Measurements from ENCODE around the gene NPAS3. TPM values are rescaled to one million over a fixed set of nuclear protein-coding genes. Genes with fewer than 3 reads are reported as not detected.

The NPAS3 gene
- total and polyA plus RNA-seq, 2 of the 13 experiments (the other 11 are each of a cell fraction or from before 2014, with no cell fraction given), result not detected

- no peak overlapping the region for H3K27ac ChIP-seq (ENCODE audit: extremely low read length, insufficient read depth, low read length)
- in situ Hi-C loops (cut with HindIII; ENCODE audit: extremely low pct_ligation_motif_present, low pct_unique_long_range_greater_than_20kb), result no loop called here
- no peaks in the 10 kb centered on the region; the same call in 1 of the 2 replicates for H4K20me1 ChIP-seq (ENCODE audit: insufficient read depth, low read length)
- ATAC-seq (peak; percentile 77), FAIRE-seq (no peak), DNase-seq (ENCODE audit: low spot score) (no peak)
- H3K4me3 ChIP-seq (replicated peaks in 1 of 3; ENCODE audit: insufficient read depth in 1 of 3, low read depth in 2 of 3, low read length in 3 of 3), result peak overlapping the region; percentile 42 to 60 (median 53); a peak in 5 of 6 replicates
- no peak overlapping the region for H3K9ac ChIP-seq (ENCODE audit: insufficient read depth, low read depth, low read length)
- H3K36me3 ChIP-seq (replicated peaks in 1 of 2; ENCODE audit: control insufficient read depth in 1 of 2, insufficient read depth in 2 of 2, low read length in 2 of 2), result no peaks in the 10 kb centered on the region
- intact Hi-C loops (cut with micrococcal nuclease; ENCODE audit: unreplicated experiment), result no loop called here
- H3K27me3 ChIP-seq (ENCODE audit: control insufficient read depth in 1 of 2, insufficient read depth in 2 of 2, low read length in 2 of 2), result peaks cover 13 to 61% of the 10 kb centered on the region in 2 experiments
- ChIA-PET POLR2A (no interaction called here), CTCF (ENCODE audit: low intra/inter-chr PET ratio, low total read pairs) (no interaction called here)
- WGBS (ENCODE audit: low lambda C conversion rate), result 2% methylated on average over 75 of the region's 80 CpGs
- H3K9me3 ChIP-seq (ENCODE audit: low read length), result no peaks in the 10 kb centered on the region
- no peaks in the 10 kb centered on the region for H3K79me2 ChIP-seq (ENCODE audit: insufficient read depth, low read length)
- no peaks in the 10 kb centered on the region for H3K4me1 ChIP-seq (ENCODE audit: insufficient read depth, low read length)
- H3K4me2 ChIP-seq (ENCODE audit: low read depth, low read length), result peak overlapping the region; percentile 63
- BruUV-seq (replicated peaks), result no TSS peak
- no peak overlapping the region for H2AFZ ChIP-seq (ENCODE audit: low read length)
- peak; percentile 66 for TF ChIP-seq HNRNPLL (IDR thresholded peaks at IDR 0.05; ENCODE audit: low read depth, low read length, poor library complexity, severe bottlenecking)
- no peak for TF ChIP-seq ISX (CRISPR knock-in tag; conservative IDR thresholded peaks at IDR 0.05)
- TF ChIP-seq ZNF562 (CRISPR knock-in tag; IDR thresholded peaks at IDR 0.05; ENCODE audit: borderline replicate concordance), result no peak
- peak; percentile 96 for TF ChIP-seq HNRNPK (IDR thresholded peaks at IDR 0.05; ENCODE audit: low read depth, low read length, poor library complexity, severe bottlenecking)
- TF ChIP-seq MTF2 (CRISPR knock-in tag; IDR thresholded peaks at IDR 0.05; ENCODE audit: borderline replicate concordance), result 0 out of 2 replicates have a peak, but pooled peaks have one; percentile 16
- TF ChIP-seq PTBP1 (IDR thresholded peaks at IDR 0.05; ENCODE audit: low read depth, low read length, poor library complexity, severe bottlenecking), result peak; percentile 67
- peak; percentile 95 for TF ChIP-seq ZSCAN25 (CRISPR knock-in tag; IDR thresholded peaks at IDR 0.05)
- TF ChIP-seq ZNF547 (CRISPR knock-in tag; IDR thresholded peaks at IDR 0.05), result 0 out of 2 replicates have a peak, but pooled peaks have one; percentile 57
- TF ChIP-seq, protein P1, sequence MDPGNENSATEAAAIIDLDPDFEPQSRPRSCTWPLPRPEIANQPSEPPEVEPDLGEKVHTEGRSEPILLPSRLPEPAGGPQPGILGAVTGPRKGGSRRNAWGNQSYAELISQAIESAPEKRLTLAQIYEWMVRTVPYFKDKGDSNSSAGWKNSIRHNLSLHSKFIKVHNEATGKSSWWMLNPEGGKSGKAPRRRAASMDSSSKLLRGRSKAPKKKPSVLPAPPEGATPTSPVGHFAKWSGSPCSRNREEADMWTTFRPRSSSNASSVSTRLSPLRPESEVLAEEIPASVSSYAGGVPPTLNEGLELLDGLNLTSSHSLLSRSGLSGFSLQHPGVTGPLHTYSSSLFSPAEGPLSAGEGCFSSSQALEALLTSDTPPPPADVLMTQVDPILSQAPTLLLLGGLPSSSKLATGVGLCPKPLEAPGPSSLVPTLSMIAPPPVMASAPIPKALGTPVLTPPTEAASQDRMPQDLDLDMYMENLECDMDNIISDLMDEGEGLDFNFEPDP (CRISPR knock-in tag; conservative IDR thresholded peaks at IDR 0.05), result no peak
- TF ChIP-seq, protein P2, sequence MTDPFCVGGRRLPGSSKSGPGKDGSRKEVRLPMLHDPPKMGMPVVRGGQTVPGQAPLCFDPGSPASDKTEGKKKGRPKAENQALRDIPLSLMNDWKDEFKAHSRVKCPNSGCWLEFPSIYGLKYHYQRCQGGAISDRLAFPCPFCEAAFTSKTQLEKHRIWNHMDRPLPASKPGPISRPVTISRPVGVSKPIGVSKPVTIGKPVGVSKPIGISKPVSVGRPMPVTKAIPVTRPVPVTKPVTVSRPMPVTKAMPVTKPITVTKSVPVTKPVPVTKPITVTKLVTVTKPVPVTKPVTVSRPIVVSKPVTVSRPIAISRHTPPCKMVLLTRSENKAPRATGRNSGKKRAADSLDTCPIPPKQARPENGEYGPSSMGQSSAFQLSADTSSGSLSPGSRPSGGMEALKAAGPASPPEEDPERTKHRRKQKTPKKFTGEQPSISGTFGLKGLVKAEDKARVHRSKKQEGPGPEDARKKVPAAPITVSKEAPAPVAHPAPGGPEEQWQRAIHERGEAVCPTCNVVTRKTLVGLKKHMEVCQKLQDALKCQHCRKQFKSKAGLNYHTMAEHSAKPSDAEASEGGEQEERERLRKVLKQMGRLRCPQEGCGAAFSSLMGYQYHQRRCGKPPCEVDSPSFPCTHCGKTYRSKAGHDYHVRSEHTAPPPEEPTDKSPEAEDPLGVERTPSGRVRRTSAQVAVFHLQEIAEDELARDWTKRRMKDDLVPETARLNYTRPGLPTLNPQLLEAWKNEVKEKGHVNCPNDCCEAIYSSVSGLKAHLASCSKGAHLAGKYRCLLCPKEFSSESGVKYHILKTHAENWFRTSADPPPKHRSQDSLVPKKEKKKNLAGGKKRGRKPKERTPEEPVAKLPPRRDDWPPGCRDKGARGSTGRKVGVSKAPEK (CRISPR knock-in tag; IDR thresholded peaks at IDR 0.05; ENCODE audit: borderline replicate concordance), result peak; percentile 74; the same call in 1 of the 2 replicates
- peak; percentile 47; the same call in 1 of the 2 replicates for TF ChIP-seq ZFX (CRISPR knock-in tag; IDR thresholded peaks at IDR 0.05; ENCODE audit: low read depth)
- no peak for TF ChIP-seq TCF12 (IDR thresholded peaks at IDR 0.05)
- 0 out of 2 replicates have a peak, but pooled peaks have one; percentile 33 for TF ChIP-seq TCF12 (CRISPR knock-in tag; IDR thresholded peaks at IDR 0.05)
- TF ChIP-seq, protein P3, sequence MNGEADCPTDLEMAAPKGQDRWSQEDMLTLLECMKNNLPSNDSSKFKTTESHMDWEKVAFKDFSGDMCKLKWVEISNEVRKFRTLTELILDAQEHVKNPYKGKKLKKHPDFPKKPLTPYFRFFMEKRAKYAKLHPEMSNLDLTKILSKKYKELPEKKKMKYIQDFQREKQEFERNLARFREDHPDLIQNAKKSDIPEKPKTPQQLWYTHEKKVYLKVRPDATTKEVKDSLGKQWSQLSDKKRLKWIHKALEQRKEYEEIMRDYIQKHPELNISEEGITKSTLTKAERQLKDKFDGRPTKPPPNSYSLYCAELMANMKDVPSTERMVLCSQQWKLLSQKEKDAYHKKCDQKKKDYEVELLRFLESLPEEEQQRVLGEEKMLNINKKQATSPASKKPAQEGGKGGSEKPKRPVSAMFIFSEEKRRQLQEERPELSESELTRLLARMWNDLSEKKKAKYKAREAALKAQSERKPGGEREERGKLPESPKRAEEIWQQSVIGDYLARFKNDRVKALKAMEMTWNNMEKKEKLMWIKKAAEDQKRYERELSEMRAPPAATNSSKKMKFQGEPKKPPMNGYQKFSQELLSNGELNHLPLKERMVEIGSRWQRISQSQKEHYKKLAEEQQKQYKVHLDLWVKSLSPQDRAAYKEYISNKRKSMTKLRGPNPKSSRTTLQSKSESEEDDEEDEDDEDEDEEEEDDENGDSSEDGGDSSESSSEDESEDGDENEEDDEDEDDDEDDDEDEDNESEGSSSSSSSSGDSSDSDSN (CRISPR knock-in tag; IDR thresholded peaks at IDR 0.05), result peak; percentile 78; the same call in 1 of the 2 replicates
- 0 out of 2 replicates have a peak, but pooled peaks have one; percentile 36 for TF ChIP-seq LBX2 (CRISPR knock-in tag; IDR thresholded peaks at IDR 0.05; ENCODE audit: borderline replicate concordance)
Measured at GRCh38 chr14:32939254-32940065, 781 bp downstream of the NPAS3 start.

Data from HepG2 (cell line).